ENCODE data around the gene AP3S2. TPM values are rescaled to one million over a fixed set of nuclear protein-coding genes. Genes with fewer than 3 reads are reported as not detected.

AP3S2 gene
- total and polyA plus RNA-seq, 8 donors: 11.0 to 25.2 (median 17.7) TPM

GRCh38 chr15:89878323-89878722 lies 15.5 kb downstream of the AP3S2 start:
- H3K4me1 ChIP-seq: peaks cover 16 to 22% (median 17%) of the 10 kb centered on the region in 3 donors
- FAIRE-seq: no peak
- no peak for ATAC-seq
- DNase-seq: no peak
- H3K4me3 ChIP-seq: no peak overlapping the region
- TF ChIP-seq CTCF (IDR thresholded peaks at IDR 0.05): no peak
- WGBS, 2 donors: 70% methylated on average over 3 of the region's 3 CpGs
- H3K27me3 ChIP-seq: no peaks in the 10 kb centered on the region
- H3K36me3 ChIP-seq: peaks cover 0 to 16% (median 2%) of the 10 kb centered on the region in 3 donors
- no peaks in the 10 kb centered on the region for H3K9me3 ChIP-seq
- intact Hi-C loops (cut with DNase I): loop anchor here in 2 of 3 donors (5.0 to 10.0 kb wide), 2 partner anchors 124 to 136 kb away; partner anchors contain the start of gene MESP1 (in 1 of the 2)
- H3K27ac ChIP-seq: no peak overlapping the region

- WGBS, 2 donors: 82 to 86% methylated on average over 2 of the region's 2 CpGs
Observed at GRCh38 chr15:89877083-89877425, 16.7 kb downstream of the AP3S2 start.

DNA sequence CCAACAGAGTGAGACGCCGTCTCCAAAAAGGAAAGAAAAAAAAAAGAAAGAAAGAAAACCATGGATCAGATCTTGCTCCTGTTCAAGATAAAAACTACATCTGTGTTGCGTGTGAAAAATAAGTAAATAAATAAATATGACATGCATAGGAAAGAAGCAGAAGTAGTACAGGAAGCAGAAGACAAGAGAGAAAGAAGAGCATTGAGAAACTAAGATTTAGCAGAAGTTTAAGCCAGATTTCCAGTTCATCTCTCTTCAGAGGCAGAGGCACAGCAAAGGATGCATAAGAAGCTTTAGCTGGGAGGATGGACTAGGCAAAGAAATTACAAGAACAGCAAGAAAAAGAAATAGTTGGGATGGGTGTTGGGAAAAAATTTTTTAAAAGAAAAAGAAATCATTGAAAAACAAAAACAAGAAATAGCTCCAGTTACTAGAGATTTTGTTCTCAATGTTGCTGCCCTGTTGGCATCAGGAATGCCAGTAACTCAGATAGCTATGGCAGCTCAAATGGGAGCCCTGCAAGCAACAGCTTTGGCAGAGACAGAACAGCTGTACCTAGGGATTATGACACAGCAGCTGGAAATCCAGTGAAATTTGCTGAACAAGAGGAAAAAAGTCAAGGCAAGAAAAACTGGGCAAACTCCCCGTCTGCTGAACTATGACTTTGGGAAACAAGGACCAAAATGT lies 17.3 kb downstream of the AP3S2 start:
- intact Hi-C loops (cut with DNase I): loop anchor here in 2 of 3 donors (5.0 to 10.0 kb wide), 2 partner anchors 122 to 134 kb away; partner anchors contain the start of gene MESP1 (in 1 of the 2)
- H3K36me3 ChIP-seq: peaks cover 0 to 12% (median 2%) of the 10 kb centered on the region in 3 donors

More at GRCh38 chr15:89877083-89877425, 16.7 kb downstream of the AP3S2 start:
- intact Hi-C loops (cut with DNase I): loop anchor here in 2 of 3 donors (5.0 to 10.0 kb wide), 2 partner anchors 122 to 135 kb away; partner anchors contain the start of gene MESP1 (in 1 of the 2)
- no peak for ATAC-seq
- no peak for FAIRE-seq
- Histone ChIP-seq H3K9me3 (no peaks in the 10 kb centered on the region), H3K4me1 (peaks cover 15 to 23% (median 22%) of the 10 kb centered on the region in 3 donors), H3K27ac (no peak overlapping the region), H3K4me3 (no peak overlapping the region), H3K27me3 (no peaks in the 10 kb centered on the region), H3K36me3 (peaks cover 0 to 12% (median 2%) of the 10 kb centered on the region in 3 donors)
- no peak for TF ChIP-seq CTCF (IDR thresholded peaks at IDR 0.05)
- DNase-seq: no peak

DNA sequence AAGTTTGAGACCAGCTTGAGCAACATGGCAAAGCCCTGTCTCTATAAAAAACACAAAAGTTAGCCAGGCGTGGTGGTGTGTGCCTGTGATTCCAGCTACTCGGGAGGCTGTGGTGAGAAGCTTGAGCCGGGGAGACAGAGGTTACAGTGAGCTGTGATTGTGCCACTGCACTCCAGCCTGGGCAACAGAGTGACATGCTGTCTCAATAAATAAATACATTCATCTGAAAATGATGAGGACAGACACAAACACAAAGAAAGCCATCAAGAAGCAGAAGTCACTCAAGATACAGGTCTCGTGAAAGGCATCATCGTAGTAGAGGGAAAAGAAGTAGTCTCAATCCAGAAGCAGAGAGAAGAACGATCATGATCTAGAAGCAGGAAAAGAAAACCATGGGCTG lies 18.1 kb downstream of the AP3S2 start:
- FAIRE-seq: no peak
- DNase-seq: no peak

More for the DNA sequence above, 17.3 kb downstream of the AP3S2 start:
- no peak for ATAC-seq
- no peak for DNase-seq
- Histone ChIP-seq H3K9me3 (no peaks in the 10 kb centered on the region), H3K27ac (no peak overlapping the region), H3K27me3 (no peaks in the 10 kb centered on the region), H3K4me1 (peaks cover 20 to 28% (median 27%) of the 10 kb centered on the region in 3 donors), H3K4me3 (no peak overlapping the region)
- no peak for TF ChIP-seq CTCF (IDR thresholded peaks at IDR 0.05)
- FAIRE-seq: no peak
- WGBS, 2 donors: 82 to 85% methylated on average over 4 of the region's 4 CpGs

More for the DNA sequence above, 18.1 kb downstream of the AP3S2 start:
- Histone ChIP-seq H3K27me3 (no peaks in the 10 kb centered on the region), H3K36me3 (peaks cover 0 to 12% (median 2%) of the 10 kb centered on the region in 3 donors), H3K27ac (no peak overlapping the region), H3K4me3 (no peak overlapping the region), H3K9me3 (no peaks in the 10 kb centered on the region), H3K4me1 (peaks cover 20 to 36% (median 35%) of the 10 kb centered on the region in 3 donors)
- intact Hi-C loops (cut with DNase I): loop anchor here in 2 of 3 donors (5.0 to 10.0 kb wide), 2 partner anchors 121 to 133 kb away; partner anchors contain the start of gene MESP1 (in 1 of the 2)
- TF ChIP-seq CTCF (IDR thresholded peaks at IDR 0.05): no peak
- no peak for ATAC-seq
- 89 to 92% methylated on average over 6 of the region's 6 CpGs for WGBS, 2 donors

Measured in pancreas (tissue), 10 donors.